Loucy (cell line): ENCODE data around the gene TIMD4.

Source experiments
- H2AFZ ChIP-seq: fragments of 200-600 bp; sonication (generic); 2 replicates; pipeline ENCODE4 v1.6.0; 2016; ENCODE audit warnings: antibody characterized with exemption, mild to moderate bottlenecking, low read length, moderate library complexity
- H3F3A ChIP-seq: fragments of 200-600 bp; 2 replicates; pipeline ENCODE4 v1.6.0; 2016; ENCODE audit warnings: antibody characterized with exemption, low read depth, mild to moderate bottlenecking
- H3K27me3 ChIP-seq: fragments of 200-600 bp; sonication (generic); 2 replicates; pipeline ENCODE4 v1.6.1; 2014; ENCODE audit warnings: low read length, mild to moderate bottlenecking; ENCODE audit not compliant: insufficient read depth, poor library complexity, severe bottlenecking
- H3K36me3 ChIP-seq: fragments of 200-600 bp; sonication (generic); 2 replicates; pipeline ENCODE4 v1.6.1; 2016; ENCODE audit warnings: low read length; ENCODE audit not compliant: insufficient read depth
- H3K4me1 ChIP-seq: fragments of 200-600 bp; sonication (generic); 2 replicates; pipeline ENCODE4 v1.5.1; 2014; ENCODE audit warnings: low read length, mild to moderate bottlenecking; ENCODE audit not compliant: insufficient read depth, poor library complexity, severe bottlenecking
- H3K4me2 ChIP-seq: fragments of 200-600 bp; sonication (generic); 2 replicates; pipeline ENCODE4 v1.6.0; 2014; ENCODE audit warnings: antibody characterized with exemption, low read length, low read depth, mild to moderate bottlenecking; ENCODE audit not compliant: poor library complexity, severe bottlenecking
- H3K4me3 ChIP-seq: fragments of 200-600 bp; sonication (generic); 2 replicates; pipeline ENCODE4 v1.5.1; 2014; ENCODE audit warnings: low read length, mild to moderate bottlenecking, mixed read lengths; ENCODE audit not compliant: poor library complexity, severe bottlenecking
- H3K79me2 ChIP-seq: fragments of 200-600 bp; sonication (generic); 2 replicates; pipeline ENCODE4 v1.6.1; 2014; ENCODE audit warnings: low read length; ENCODE audit not compliant: insufficient read depth
- H3K9ac ChIP-seq: fragments of 200-600 bp; sonication (generic); 2 replicates; pipeline ENCODE4 v1.6.0; 2014; ENCODE audit warnings: mild to moderate bottlenecking, low read depth, low read length, moderate library complexity; ENCODE audit not compliant: poor library complexity, severe bottlenecking
- H3K9me2 ChIP-seq: fragments of 200-600 bp; sonication (generic); replicated peaks from 2 replicates; pipeline ENCODE4 v1.6.1; 2016; ENCODE audit warnings: low read depth, low read length, mixed read lengths
- H3K9me3 ChIP-seq: fragments of 200-600 bp; sonication (generic); 2 replicates; pipeline ENCODE4 v1.6.1; 2014; ENCODE audit warnings: mild to moderate bottlenecking, antibody characterized with exemption, low read length, low read depth; ENCODE audit not compliant: insufficient read depth
- H4K20me1 ChIP-seq: fragments of 200-600 bp; sonication (generic); 2 replicates; pipeline ENCODE4 v1.6.0; 2014; ENCODE audit warnings: antibody characterized with exemption, low read length, mild to moderate bottlenecking; ENCODE audit not compliant: insufficient read depth, poor library complexity, severe bottlenecking
- CTCF ChIP-seq: fragments of 200-600 bp; sonication (generic); conservative IDR thresholded peaks from 2 replicates; pipeline ENCODE4 v1.5.1; 2014; ENCODE audit warnings: mild to moderate bottlenecking, antibody characterized with exemption, low read length
- EZH2phosphoT487 ChIP-seq: fragments of 200-600 bp; IDR thresholded peaks from 2 replicates; pipeline ENCODE4 v1.6.1; 2018; ENCODE audit warnings: antibody characterized with exemption, mild to moderate bottlenecking, moderate library complexity, borderline replicate concordance

TIMD4 gene

GRCh38 chr5:156991714-156992113 is 28.7 kb upstream of the TIMD4 start:
- H3K9ac ChIP-seq = no peak overlapping the region
- no peaks in the 10 kb centered on the region for H3K4me1 ChIP-seq
- H4K20me1 ChIP-seq = no peaks in the 10 kb centered on the region
- H3K36me3 ChIP-seq = no peaks in the 10 kb centered on the region
- no peak overlapping the region for H3K4me2 ChIP-seq
- H3K4me3 ChIP-seq = no peak overlapping the region
- H3K9me2 ChIP-seq = no peaks in the 10 kb centered on the region
- TF ChIP-seq CTCF (no peak), EZH2phosphoT487 (no peak)
- H3K27me3 ChIP-seq = no peaks in the 10 kb centered on the region
- H3K9me3 ChIP-seq = no peaks in the 10 kb centered on the region
- H3K79me2 ChIP-seq = no peaks in the 10 kb centered on the region
- no peak overlapping the region for H2AFZ ChIP-seq
- H3F3A ChIP-seq = no peaks in the 10 kb centered on the region

- H3K9ac ChIP-seq = no peak overlapping the region
- no peaks in the 10 kb centered on the region for H3K79me2 ChIP-seq
- H3K9me3 ChIP-seq = no peaks in the 10 kb centered on the region
- no peak overlapping the region for H3K4me2 ChIP-seq
- H3K9me2 ChIP-seq = no peaks in the 10 kb centered on the region
- H3K36me3 ChIP-seq = no peaks in the 10 kb centered on the region
- no peaks in the 10 kb centered on the region for H3K27me3 ChIP-seq
- no peaks in the 10 kb centered on the region for H3K4me1 ChIP-seq
- H4K20me1 ChIP-seq = no peaks in the 10 kb centered on the region
- no peaks in the 10 kb centered on the region for H3F3A ChIP-seq
- no peak for TF ChIP-seq EZH2phosphoT487
- no peak for TF ChIP-seq CTCF
- H2AFZ ChIP-seq = no peak overlapping the region
- H3K4me3 ChIP-seq = no peak overlapping the region
Observed at GRCh38 chr5:156984064-156984463, 21.0 kb upstream of the TIMD4 start.

- H3K36me3 ChIP-seq = no peaks in the 10 kb centered on the region
- H3F3A ChIP-seq = no peaks in the 10 kb centered on the region
- H3K4me1 ChIP-seq = no peaks in the 10 kb centered on the region
- no peak overlapping the region for H2AFZ ChIP-seq
- no peaks in the 10 kb centered on the region for H4K20me1 ChIP-seq
- no peaks in the 10 kb centered on the region for H3K27me3 ChIP-seq
- H3K9ac ChIP-seq = no peak overlapping the region
- no peak overlapping the region for H3K4me2 ChIP-seq
- no peaks in the 10 kb centered on the region for H3K9me3 ChIP-seq
- no peak for TF ChIP-seq EZH2phosphoT487
- no peak for TF ChIP-seq CTCF
- no peaks in the 10 kb centered on the region for H3K9me2 ChIP-seq
- no peaks in the 10 kb centered on the region for H3K79me2 ChIP-seq
- H3K4me3 ChIP-seq = no peak overlapping the region
Observed at GRCh38 chr5:156981481-156981880, 18.5 kb upstream of the TIMD4 start.
